Pancreas (tissue), 10 donors: ENCODE data around the gene CD27. TPM values are rescaled to one million over a fixed set of nuclear protein-coding genes. Genes with fewer than 3 reads are reported as not detected.

Experiments used
- ATAC-seq, 4 donors: fragments of 200-7000 bp; cut with Tn5 transposase; one replicate each; pipeline versions ENCODE4 v1.8.0 to v1.9.1; 2020; ENCODE audit warnings: mild to moderate bottlenecking in 4 of 4, moderate library complexity in 4 of 4
- DNase-seq, 6 donors: peaks; one replicate each; pipeline ENCODE4 v3.0.0-alpha.2; 2020
- FAIRE-seq: peaks from 2 replicates; lab custom pipeline; 2012; peaks lifted over from hg19 to GRCh38; lab: Jason Lieb, UNC
- H3K27ac ChIP-seq, 4 donors: fragments of 200-600 bp; sonication (generic); 1 replicate in 3 of 4; 2 replicates in 1 of 4; pipeline versions ENCODE4 v1.5.0 to v1.8.0; 2020
- H3K27me3 ChIP-seq, 4 donors: fragments of 200-600 bp; one replicate each; pipeline ENCODE4 v1.8.0; 2021
- H3K36me3 ChIP-seq, 3 donors: fragments of 200-600 bp; sonication (generic) in 1 of 3; one replicate each; pipeline versions ENCODE4 v1.5.0 to v1.8.0; 2020 to 2021
- H3K4me1 ChIP-seq, 3 donors: fragments of 200-600 bp; one replicate each; pipeline ENCODE4 v1.8.0; 2021
- H3K4me3 ChIP-seq, 4 donors: fragments of 200-600 bp; sonication (generic) in 2 of 4; one replicate each; pipeline versions ENCODE4 v1.5.0 to v1.8.0; 2020 to 2021
- H3K9me3 ChIP-seq, 4 donors: fragments of 200-600 bp; one replicate each; pipeline ENCODE4 v1.8.0; 2021
- WGBS, 2 donors: extraction: QIAGEN DNeasy Blood & Tissue Kit; methylation state at CpG; one replicate each; pipeline ENCODE4 v1.1.7; 2013; 5-methylcytosine and 5-hydroxymethylcytosine counted together
- intact Hi-C, 3 donors: fragments of 100-400 bp; cut with DNase I; formaldehyde crosslinking; loops; one replicate each; pipeline versions ENCODE4 v1.11.1 to v1.14.2; 2022
- polyA plus RNA-seq, 2 donors: library from polyadenylated mRNA; stranded (reverse); fragments of 200-250 nt; gene quantifications; one replicate each; pipeline ENCODE4 v1.2.3, GENCODE V29; 2013
- total RNA-seq, 6 donors: library from RNA; stranded (reverse); fragmentation: NEBNext Ultra II Directional in 4 of 6; extraction: Animal tissue kit (Norgen Biotek cat#: 25700) in 4 of 6; gene quantifications; one replicate each; pipeline versions ENCODE4 v1.2.1 to v1.2.4, GENCODE V29; 2021 to 2023
- TF ChIP-seq, protein P1 (sequence below), 4 donors: fragments of 200-600 bp; sonication (generic) in 3 of 4; IDR thresholded peaks; one replicate each; pipeline versions ENCODE4 v1.5.0 to v1.8.0; 2021; ENCODE audit warnings: antibody characterized with exemption in 4 of 4
- donor health status: healthy with polysubstance abuse.
- donor health status: DM: no; HTN: no; CAD: no; lungs with moderate emphysema.
- donor health status: DM: no; HTN: no; CAD: no.
- donor health status: control.
- donor health status: control.
- donor health status: Bipolar disorder and iron deficiency.
- donor health status: DM: yes; HTN: yes; CAD: no.
- donor health status: DM: no; HTN: no; CAD: no.
- donor health status: DM: no; HTN: no; CAD: no.
- donor health status: DM: yes; HTN: yes; CAD: no.

The CD27 gene
- total and polyA plus RNA-seq, 8 donors = 0.14 to 0.81 (median 0.28) TPM; not detected in 2

DNA sequence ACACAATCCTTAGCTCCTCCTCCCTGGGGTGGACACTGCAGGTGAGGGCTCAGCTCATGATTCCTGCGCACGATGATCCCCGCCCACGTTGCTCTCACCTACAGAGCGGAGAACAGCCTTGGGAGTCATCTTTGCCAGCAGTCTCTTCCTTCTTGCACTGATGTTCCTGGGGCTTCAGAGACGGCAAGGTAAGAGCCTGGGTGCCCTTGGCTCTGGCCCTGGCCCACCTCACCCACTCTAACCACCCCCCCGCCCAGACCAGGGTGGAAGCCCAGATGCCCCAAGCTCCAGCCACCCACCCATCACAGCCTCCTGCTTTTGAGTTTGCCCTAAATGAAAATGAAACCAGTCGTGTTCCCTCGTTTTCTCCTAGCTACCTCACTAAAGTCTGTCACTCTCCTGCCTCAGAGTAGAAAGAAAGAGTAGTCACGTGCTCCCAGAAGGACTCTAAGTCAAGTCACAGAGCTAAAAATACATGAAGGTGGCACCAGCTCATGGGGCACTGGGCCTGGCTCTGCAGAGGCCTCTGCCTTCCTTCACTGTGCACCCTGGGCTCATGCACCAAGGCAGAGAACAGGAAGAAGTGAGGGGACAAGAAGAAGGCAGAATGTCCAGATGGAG, 16.1 kb downstream of the CD27 start:
- H3K9me3 ChIP-seq = no peaks in the 10 kb centered on the region
- H3K36me3 ChIP-seq = peaks cover 0 to 68% (median 17%) of the 10 kb centered on the region in 3 donors
- TF ChIP-seq, protein P1, sequence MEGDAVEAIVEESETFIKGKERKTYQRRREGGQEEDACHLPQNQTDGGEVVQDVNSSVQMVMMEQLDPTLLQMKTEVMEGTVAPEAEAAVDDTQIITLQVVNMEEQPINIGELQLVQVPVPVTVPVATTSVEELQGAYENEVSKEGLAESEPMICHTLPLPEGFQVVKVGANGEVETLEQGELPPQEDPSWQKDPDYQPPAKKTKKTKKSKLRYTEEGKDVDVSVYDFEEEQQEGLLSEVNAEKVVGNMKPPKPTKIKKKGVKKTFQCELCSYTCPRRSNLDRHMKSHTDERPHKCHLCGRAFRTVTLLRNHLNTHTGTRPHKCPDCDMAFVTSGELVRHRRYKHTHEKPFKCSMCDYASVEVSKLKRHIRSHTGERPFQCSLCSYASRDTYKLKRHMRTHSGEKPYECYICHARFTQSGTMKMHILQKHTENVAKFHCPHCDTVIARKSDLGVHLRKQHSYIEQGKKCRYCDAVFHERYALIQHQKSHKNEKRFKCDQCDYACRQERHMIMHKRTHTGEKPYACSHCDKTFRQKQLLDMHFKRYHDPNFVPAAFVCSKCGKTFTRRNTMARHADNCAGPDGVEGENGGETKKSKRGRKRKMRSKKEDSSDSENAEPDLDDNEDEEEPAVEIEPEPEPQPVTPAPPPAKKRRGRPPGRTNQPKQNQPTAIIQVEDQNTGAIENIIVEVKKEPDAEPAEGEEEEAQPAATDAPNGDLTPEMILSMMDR (IDR thresholded peaks at IDR 0.05) = no peak
- DNase-seq (no peak), FAIRE-seq (no peak), ATAC-seq (no peak)
- WGBS, 2 donors = 82 to 83% methylated on average over 10 of the region's 10 CpGs
- intact Hi-C loops = loop anchor here in 1 of 3 donors (5.0 kb wide), 1 partner anchor 34 kb away; no protein-coding TSS in a partner anchor
- peak overlapping the region in 2 of 4 donors; percentile 12 to 35 for H3K27ac ChIP-seq
- H3K4me3 ChIP-seq = no peak overlapping the region
- H3K4me1 ChIP-seq = no peaks in the 10 kb centered on the region
- H3K27me3 ChIP-seq = no peaks in the 10 kb centered on the region

DNA sequence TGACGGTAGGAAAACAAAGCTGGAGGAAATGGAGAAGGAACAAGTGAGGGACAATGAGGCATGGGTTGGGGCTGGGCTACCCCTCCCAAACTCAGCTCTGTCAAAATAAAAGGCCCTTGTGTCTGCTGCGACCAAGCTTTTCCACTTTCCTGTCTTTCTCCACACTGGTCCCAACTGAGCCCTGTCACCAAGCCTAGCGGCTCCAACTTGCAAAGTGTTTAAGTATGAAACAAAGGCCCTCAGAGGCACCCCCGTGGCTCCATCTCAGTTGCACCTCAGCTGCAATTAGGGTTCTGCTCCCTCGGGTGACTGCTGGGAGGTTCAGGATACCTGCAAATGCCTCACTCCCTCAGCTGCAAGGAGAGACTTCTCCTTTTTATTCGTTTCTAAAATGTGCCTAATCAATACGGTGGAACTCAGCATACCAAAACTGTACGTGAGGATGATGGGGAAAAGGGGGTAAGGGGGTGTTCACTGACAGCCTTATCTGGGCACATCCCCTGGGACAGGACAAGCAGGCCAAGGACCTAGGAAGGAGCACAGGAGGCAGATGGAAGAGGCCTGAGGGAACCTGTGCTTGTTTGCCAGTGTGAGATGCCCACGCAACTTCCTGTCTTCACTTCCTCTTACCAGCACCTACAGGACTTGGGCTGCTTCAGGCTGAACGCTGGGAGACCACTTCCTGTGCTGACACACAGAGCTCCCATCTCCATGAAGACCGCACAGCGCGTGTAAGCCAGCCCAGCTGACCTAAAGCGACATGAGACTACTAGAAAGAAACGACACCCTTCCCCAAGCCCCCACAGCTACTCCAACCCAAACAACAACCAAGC, 16.9 kb downstream of the CD27 start:
- H3K27me3 ChIP-seq = no peaks in the 10 kb centered on the region
- peaks cover 0 to 68% (median 17%) of the 10 kb centered on the region in 3 donors for H3K36me3 ChIP-seq
- peak in 3 of 4 donors; percentile 22 to 72 (median 68) for ATAC-seq
- no peak for FAIRE-seq
- H3K9me3 ChIP-seq = no peaks in the 10 kb centered on the region
- intact Hi-C loops = loop anchor here in 1 of 3 donors (5.0 kb wide), 1 partner anchor 34 kb away; no protein-coding TSS in a partner anchor
- WGBS, 2 donors = 78 to 85% methylated on average over 15 of the region's 15 CpGs
- peak in 1 of 6 donors; percentile 64 for DNase-seq
- H3K4me3 ChIP-seq = no peak overlapping the region
- H3K4me1 ChIP-seq = no peaks in the 10 kb centered on the region
- TF ChIP-seq, protein P1 (IDR thresholded peaks at IDR 0.05) = no peak
- peak overlapping the region in 2 of 4 donors; percentile 28 to 51 for H3K27ac ChIP-seq

DNA sequence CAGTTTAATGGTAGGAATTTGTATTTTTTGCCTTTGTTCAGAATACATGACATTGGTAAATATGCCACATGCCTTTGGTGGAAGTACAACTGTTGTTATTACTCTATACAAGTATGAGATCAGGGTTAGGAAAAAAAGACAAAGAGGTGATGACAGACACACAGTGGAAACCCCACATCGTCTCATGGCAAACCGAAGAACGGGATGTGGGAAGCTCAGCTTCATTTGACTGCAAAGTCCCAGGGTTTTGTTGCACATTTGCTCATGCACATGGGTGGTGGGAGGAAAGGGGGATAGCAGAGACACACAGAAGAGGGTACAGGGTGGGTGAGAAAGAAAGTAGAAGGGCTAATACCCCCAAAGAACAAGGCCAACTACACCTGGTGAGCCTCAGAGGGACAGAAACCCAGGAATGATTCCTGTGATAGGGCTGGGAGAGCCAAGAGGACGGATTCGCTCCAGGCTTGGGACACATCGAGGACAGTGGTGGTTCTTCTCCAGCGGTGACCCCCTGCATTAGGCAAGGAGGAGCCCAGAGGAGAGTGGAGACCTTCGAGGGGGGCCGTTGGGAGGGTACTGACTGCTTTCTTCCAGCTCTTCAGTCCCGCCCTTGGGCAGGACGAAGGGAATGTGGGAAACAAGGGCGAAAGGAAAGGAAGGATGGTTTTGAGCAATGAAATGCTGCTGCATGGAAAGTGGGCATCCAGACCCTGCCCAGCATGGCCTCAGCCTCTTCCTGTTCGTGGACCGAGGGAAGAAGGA, 17.7 kb downstream of the CD27 start:
- Histone ChIP-seq H3K36me3 (peaks cover 0 to 60% (median 15%) of the 10 kb centered on the region in 3 donors), H3K27ac (peak overlapping the region in 2 of 4 donors; percentile 28 to 51), H3K9me3 (no peaks in the 10 kb centered on the region), H3K4me1 (no peaks in the 10 kb centered on the region), H3K27me3 (no peaks in the 10 kb centered on the region), H3K4me3 (no peak overlapping the region)
- DNase-seq = no peak
- no peak for FAIRE-seq
- TF ChIP-seq, protein P1 (IDR thresholded peaks at IDR 0.05) = no peak
- intact Hi-C loops = loop anchor here in 1 of 3 donors (5.0 kb wide), 1 partner anchor 35 kb away; no protein-coding TSS in a partner anchor
- no peak for ATAC-seq
- WGBS, 2 donors = 87 to 91% methylated on average over 14 of the region's 14 CpGs

DNA sequence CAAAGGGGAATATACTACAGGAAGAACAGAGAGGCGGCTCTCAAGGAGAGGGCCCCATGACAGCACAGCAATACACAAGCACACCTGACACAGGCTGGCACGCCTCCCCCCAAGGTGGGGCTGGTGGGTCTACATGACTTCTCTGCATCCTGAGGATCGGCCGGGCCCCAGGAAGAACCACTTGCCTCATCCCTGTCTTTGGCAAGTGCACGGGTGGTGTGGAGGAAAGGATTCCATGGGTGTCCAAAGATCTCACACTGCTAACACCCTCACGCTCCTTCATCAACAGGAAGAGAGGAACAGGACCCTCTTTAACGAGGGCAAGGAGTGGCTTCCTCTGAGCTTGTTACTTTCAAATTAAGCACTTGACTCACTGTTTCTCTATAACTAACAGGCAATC, 18.5 kb downstream of the CD27 start:
- H3K27ac ChIP-seq = no peak overlapping the region

More for the DNA sequence above, 18.5 kb downstream of the CD27 start:
- intact Hi-C loops = loop anchor here in 1 of 3 donors (5.0 kb wide), 1 partner anchor 36 kb away; no protein-coding TSS in a partner anchor
- peaks cover 0 to 52% (median 10%) of the 10 kb centered on the region in 3 donors for H3K36me3 ChIP-seq
- ATAC-seq (no peak), FAIRE-seq (no peak), DNase-seq (no peak)
- H3K4me1 ChIP-seq = no peaks in the 10 kb centered on the region
- H3K27me3 ChIP-seq = no peaks in the 10 kb centered on the region
- 67 to 81% methylated on average over 7 of the region's 7 CpGs for WGBS, 2 donors
- no peaks in the 10 kb centered on the region for H3K9me3 ChIP-seq
- no peak overlapping the region for H3K4me3 ChIP-seq
- TF ChIP-seq, protein P1 (IDR thresholded peaks at IDR 0.05) = no peak
